Activated CD8-positive, alpha-beta memory T cell treated with anti-CD3 and anti-CD28 coated beads for 48 hours (primary cell): ENCODE results near the gene ARHGEF28.

ENCODE experiments used
- DNase-seq, 3 experiments: peaks; one replicate each; pipeline ENCODE4 v3.0.0-alpha.2; 2020; ENCODE audit warnings: low read depth in 2 of 3, low spot score in 2 of 3

The ARHGEF28 gene

GRCh38 chr5:73739650-73740049 is 113.7 kb downstream of the ARHGEF28 start:
- DNase-seq: no peak

GRCh38 chr5:73740274-73740790 is 114.3 kb downstream of the ARHGEF28 start:
- DNase-seq: no peak

- DNase-seq: no peak
Observed at GRCh38 chr5:73743161-73743560, 117.2 kb downstream of the ARHGEF28 start.

- DNase-seq: no peak
Observed at GRCh38 chr5:73745836-73746235, 119.8 kb downstream of the ARHGEF28 start.

GRCh38 chr5:73746608-73747007 is 120.6 kb downstream of the ARHGEF28 start:
- no peak for DNase-seq

GRCh38 chr5:73747696-73748380 is 121.8 kb downstream of the ARHGEF28 start:
- DNase-seq: no peak

GRCh38 chr5:73748510-73749400 is 122.8 kb downstream of the ARHGEF28 start:
- no peak for DNase-seq

- no peak for DNase-seq
Observed at GRCh38 chr5:73749485-73750270, 123.7 kb downstream of the ARHGEF28 start.

- no peak for DNase-seq
Observed at GRCh38 chr5:73751254-73751914, 125.4 kb downstream of the ARHGEF28 start.

GRCh38 chr5:73754254-73754653 is 128.3 kb downstream of the ARHGEF28 start:
- no peak for DNase-seq

- no peak for DNase-seq
Observed at GRCh38 chr5:73757416-73757815, 131.4 kb downstream of the ARHGEF28 start.

GRCh38 chr5:73759771-73760170 is 133.8 kb downstream of the ARHGEF28 start:
- DNase-seq: no peak

GRCh38 chr5:73763300-73764032 is 137.5 kb downstream of the ARHGEF28 start:
- no peak for DNase-seq

- no peak for DNase-seq
Observed at GRCh38 chr5:73764586-73764985, 138.6 kb downstream of the ARHGEF28 start.

- DNase-seq: no peak
Observed at GRCh38 chr5:73764996-73765395, 139.0 kb downstream of the ARHGEF28 start.

GRCh38 chr5:73766902-73767301 is 140.9 kb downstream of the ARHGEF28 start:
- DNase-seq: no peak

GRCh38 chr5:73770172-73771025 is 144.4 kb downstream of the ARHGEF28 start:
- DNase-seq: no peak

- DNase-seq: no peak
Observed at GRCh38 chr5:73774924-73775323, 148.9 kb downstream of the ARHGEF28 start.

- DNase-seq: no peak
Observed at GRCh38 chr5:73776405-73776804, 150.4 kb downstream of the ARHGEF28 start.
